GM13976 (cell line): ENCODE measurements around the gene BTBD8.

Experiments
- DNase-seq: peaks from one replicate; pipeline ENCODE4 v3.0.0; 2012; ENCODE audit warnings: low spot score
- CTCF ChIP-seq: IDR thresholded peaks from 2 replicates; pipeline ENCODE4 v1.5.1; 2012; ENCODE audit warnings: borderline replicate concordance, mild to moderate bottlenecking; ENCODE audit not compliant: insufficient read depth; ENCODE audit errors: extremely low read depth, missing control alignments, control extremely low read depth
- in situ Hi-C: fragments of 300-500 bp; cut with MboI; formaldehyde crosslinking; loops from one replicate; pipeline ENCODE4 v1.12.0; 2022; ENCODE audit warnings: low sequenced_read_pairs, mixed read lengths, inconsistent platforms; ENCODE audit not compliant: unreplicated experiment

The BTBD8 gene

GRCh38 chr1:92087542-92087941 lies 7.4 kb downstream of the BTBD8 start:
- no peak for DNase-seq
- no peak for TF ChIP-seq CTCF
- in situ Hi-C loops: no loop called here

DNA sequence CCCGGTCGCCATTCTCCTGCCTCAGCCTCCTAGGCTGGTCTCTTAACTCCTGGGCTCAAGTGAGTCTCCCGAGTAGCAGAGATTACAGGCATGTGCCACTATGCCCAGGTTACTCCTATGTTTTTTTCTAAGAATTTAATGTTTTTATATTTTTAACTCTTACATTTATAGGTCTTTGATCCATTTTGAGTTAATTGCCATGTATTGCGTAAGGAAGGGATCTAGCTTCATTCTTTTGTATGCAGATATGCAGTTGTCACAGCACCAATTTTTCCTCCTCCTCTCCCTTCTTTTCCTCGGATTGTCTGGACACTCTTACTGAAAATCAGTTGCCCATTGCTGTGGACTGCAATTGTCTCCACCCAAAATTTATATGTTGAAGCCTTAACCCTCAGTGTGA lies 11.5 kb downstream of the BTBD8 start:
- TF ChIP-seq CTCF: no peak

GRCh38 chr1:92094090-92094489 lies 13.9 kb downstream of the BTBD8 start:
- TF ChIP-seq CTCF: no peak
- no peak for DNase-seq
- in situ Hi-C loops: no loop called here

More for the DNA sequence above, 11.5 kb downstream of the BTBD8 start:
- DNase-seq: no peak
- in situ Hi-C loops: no loop called here

DNA sequence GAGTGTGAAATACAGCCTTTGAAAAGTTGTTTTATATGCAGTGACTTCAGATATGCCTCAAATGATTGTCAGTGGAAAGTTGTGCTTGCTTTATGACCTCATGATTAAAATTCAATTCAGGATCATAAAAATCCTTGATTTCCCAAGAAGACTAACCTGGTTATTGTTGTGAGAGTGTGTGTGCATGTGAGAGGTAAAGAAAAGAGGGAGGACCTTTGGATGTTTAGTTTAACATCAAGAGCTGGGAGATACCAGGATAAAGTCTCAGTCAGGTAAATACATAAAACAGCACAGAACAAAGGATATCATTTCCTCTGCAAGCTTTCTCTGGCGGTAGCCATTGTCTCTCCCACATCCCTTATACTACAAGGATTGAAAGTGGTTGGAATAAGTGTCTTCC lies 14.4 kb downstream of the BTBD8 start:
- in situ Hi-C loops: no loop called here
- DNase-seq: no peak
- TF ChIP-seq CTCF: no peak

DNA sequence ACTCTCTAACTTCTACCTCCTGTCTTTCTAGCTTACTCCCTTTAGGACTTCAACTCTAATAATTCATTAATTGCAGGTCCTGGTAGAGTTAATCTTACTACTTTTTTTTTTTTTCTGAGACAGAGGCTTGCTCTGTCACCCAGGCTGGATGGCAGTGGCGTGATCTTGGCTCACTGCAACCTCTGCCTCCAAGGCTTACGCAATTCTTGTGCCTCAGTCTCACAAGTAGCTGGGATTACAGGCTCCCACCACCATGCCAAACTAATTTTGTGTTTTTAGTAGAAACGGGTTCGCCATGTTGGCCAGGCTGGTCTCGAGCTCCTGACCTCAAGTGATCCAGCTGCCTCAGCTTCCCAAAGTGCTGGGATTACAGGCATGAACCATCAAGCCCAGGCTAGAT lies 15.7 kb downstream of the BTBD8 start:
- in situ Hi-C loops: no loop called here
- no peak for TF ChIP-seq CTCF
- DNase-seq: no peak

GRCh38 chr1:92096317-92096716 lies 16.2 kb downstream of the BTBD8 start:
- no peak for DNase-seq
- TF ChIP-seq CTCF: no peak
- in situ Hi-C loops: no loop called here

- in situ Hi-C loops: no loop called here
- no peak for DNase-seq
- no peak for TF ChIP-seq CTCF
Measured at GRCh38 chr1:92105546-92106081, 25.5 kb downstream of the BTBD8 start.
